C4-2B (cell line): Measurements from ENCODE around the gene TEX14.

Source experiments
- ZFX ChIP-seq: fragments of 450-650 bp; IDR thresholded peaks from 2 replicates; pipeline ENCODE4 v1.6.1; 2017
- TF ChIP-seq, protein P1 (sequence below): fragments of 450-650 bp; conservative IDR thresholded peaks from 2 replicates; pipeline ENCODE4 v1.5.1; 2017; ENCODE audit warnings: mild to moderate bottlenecking

DNA sequence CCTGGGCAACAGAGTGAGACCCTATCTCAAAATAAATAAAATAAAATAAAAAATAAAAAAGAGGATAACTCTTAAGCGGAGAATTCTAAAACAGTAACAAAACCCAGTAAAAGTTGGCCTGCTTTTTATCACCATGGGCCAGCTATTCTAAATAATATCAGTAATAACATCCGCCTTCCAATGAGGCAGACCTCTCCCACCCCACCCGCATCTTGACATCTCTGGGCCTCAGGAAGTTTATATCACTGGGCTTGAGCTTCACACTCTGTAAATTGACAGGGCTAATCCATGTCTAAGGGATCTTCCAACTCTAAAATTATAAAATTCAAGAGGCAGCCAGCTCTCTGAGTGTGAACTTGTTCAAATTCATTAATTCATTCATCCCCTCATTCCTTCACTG is 94.5 kb downstream of the TEX14 start:
- TF ChIP-seq, protein P1, sequence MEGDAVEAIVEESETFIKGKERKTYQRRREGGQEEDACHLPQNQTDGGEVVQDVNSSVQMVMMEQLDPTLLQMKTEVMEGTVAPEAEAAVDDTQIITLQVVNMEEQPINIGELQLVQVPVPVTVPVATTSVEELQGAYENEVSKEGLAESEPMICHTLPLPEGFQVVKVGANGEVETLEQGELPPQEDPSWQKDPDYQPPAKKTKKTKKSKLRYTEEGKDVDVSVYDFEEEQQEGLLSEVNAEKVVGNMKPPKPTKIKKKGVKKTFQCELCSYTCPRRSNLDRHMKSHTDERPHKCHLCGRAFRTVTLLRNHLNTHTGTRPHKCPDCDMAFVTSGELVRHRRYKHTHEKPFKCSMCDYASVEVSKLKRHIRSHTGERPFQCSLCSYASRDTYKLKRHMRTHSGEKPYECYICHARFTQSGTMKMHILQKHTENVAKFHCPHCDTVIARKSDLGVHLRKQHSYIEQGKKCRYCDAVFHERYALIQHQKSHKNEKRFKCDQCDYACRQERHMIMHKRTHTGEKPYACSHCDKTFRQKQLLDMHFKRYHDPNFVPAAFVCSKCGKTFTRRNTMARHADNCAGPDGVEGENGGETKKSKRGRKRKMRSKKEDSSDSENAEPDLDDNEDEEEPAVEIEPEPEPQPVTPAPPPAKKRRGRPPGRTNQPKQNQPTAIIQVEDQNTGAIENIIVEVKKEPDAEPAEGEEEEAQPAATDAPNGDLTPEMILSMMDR = no peak
- no peak for TF ChIP-seq ZFX
